GM19397 (cell line): Measurements from ENCODE around the gene FRA10AC1.

Experiments
- ATAC-seq: cut with Tn5 transposase; IDR thresholded peaks from one replicate; pipeline ENCODE4 v1.9.1; 2021; ENCODE audit warnings: mild to moderate bottlenecking, moderate library complexity; ENCODE audit not compliant: unreplicated experiment

FRA10AC1 gene

GRCh38 chr10:93630625-93631557 lies 71.5 kb downstream of the FRA10AC1 start:
- no peak for ATAC-seq

GRCh38 chr10:93629647-93630305 lies 72.6 kb downstream of the FRA10AC1 start:
- ATAC-seq = no peak

GRCh38 chr10:93628858-93629257 lies 73.5 kb downstream of the FRA10AC1 start:
- no peak for ATAC-seq

GRCh38 chr10:93622942-93623341 lies 79.5 kb downstream of the FRA10AC1 start:
- no peak for ATAC-seq

- ATAC-seq = no peak
Measured at GRCh38 chr10:93620925-93621324, 81.5 kb downstream of the FRA10AC1 start.
